HG02938 (cell line): ENCODE results near the gene C2CD4A.
"Not testable (repeated sequence)": the region's sequence is repeated elsewhere in the genome, so short reads cannot be mapped to it uniquely, and the experiment has no call there.

Source experiments
- ATAC-seq: cut with Tn5 transposase; IDR thresholded peaks from one replicate; pipeline ENCODE4 v1.9.1; 2021; ENCODE audit warnings: mild to moderate bottlenecking, moderate library complexity; ENCODE audit not compliant: unreplicated experiment

The C2CD4A gene, protein sequence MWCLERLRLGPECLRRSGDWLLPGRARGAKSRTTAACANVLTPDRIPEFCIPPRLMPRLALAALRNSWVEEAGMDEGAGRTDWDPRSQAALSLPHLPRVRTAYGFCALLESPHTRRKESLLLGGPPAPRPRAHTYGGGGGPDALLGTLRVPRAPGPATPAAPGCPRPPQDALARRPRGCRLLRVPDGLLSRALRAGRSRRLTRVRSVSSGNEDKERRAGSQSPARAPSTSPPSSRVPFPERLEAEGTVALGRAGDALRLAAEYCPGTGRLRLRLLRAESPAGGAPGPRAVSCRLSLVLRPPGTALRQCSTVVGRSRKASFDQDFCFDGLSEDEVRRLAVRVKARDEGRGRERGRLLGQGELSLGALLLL

DNA sequence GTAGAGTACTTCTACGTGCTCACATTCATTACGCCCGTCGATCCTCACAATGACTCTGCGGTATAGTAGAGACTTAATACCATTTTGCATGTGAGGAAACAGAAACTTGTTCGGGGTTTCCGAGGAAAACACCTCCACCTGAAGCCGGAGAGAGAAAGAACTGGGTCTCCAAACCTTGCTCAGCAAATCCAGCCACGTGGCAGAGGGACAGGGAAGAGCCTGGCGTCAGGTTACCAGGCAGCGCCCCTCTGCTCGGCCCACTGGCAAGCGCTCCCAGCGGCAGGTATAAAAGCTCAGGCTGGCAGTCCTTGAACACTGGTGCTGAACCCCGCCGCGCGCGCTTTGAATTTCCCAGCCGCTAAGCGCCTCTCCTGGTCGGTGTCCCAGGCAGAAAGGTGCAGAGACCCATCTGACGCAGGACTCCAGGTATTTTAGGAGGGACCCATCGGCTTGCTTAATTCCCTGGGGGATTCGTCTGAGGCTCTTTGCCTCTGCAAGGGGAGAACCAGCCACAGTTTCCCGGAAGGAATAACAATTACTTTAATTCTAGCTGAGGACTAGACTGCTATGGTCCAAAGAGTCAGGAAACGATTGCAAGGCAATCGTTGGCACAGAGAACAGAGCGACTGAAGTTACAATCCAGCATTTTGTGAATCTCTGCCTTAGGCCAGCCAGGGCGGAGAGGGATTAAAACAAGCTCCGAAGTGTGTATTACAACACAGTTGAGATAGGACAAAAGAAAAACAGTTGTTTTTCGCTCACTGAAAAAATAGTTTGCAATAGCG lies at the start of gene C2CD4A:
C2CD4A (plus strand) TSS at position 315 of the 785 bp plus-strand sequence. CDS start 637 bp downstream, outside the sequence.
- peak; percentile 50 for ATAC-seq

DNA sequence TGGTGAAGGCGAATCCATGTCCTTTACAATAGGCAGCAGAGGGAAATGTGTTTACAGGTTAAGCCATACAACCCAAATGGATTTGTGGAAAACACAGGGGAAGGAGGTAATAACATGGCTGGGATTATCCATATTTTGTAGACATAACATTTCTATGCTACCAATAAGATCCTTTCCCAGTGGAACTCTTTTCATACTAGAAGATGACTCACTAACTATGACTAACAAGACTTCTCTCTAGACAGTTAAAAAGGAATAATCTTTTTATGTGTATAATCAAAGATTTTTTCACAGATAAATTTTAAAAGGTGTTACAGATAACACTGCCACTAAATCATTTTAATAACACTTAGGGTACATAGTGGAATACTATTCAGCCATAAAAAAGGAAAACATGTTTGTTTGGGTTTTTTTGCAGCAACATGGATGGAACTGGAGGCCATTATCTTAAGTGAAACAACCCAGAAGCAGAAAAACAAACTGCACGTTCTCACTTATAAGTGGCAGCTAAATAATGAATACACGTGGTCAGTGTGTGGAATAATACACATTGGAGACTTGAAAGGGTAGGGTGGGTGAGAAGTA lies 46.1 kb upstream of the C2CD4A start:
- no peak for ATAC-seq

DNA sequence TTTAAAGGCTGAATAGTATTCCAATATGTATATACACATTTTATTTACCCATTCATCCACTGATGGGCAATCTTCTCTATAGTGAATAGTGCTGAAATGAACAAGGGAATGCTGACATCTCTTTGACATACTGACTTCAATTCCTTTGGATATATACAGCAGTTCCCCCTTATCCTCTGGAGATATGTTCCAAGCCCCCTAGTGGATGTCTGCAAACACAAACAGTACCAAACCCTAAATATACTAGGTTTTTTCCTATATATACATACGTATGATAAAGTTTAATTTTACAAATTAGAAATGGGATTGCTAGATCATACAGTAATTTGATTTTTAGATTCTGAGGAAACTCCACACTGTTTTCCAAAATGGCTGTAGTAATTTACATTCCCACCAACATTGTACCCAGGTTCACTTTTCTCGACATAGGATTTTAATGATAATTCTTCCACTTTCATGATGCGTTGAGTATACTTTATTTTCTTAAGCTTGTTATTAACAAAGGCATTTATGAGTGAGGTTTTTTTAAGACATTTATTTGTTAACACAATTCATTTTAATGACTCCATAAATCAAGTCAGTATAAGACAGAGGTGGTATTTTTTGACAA lies 44.7 kb upstream of the C2CD4A start:
- no peak for ATAC-seq

DNA sequence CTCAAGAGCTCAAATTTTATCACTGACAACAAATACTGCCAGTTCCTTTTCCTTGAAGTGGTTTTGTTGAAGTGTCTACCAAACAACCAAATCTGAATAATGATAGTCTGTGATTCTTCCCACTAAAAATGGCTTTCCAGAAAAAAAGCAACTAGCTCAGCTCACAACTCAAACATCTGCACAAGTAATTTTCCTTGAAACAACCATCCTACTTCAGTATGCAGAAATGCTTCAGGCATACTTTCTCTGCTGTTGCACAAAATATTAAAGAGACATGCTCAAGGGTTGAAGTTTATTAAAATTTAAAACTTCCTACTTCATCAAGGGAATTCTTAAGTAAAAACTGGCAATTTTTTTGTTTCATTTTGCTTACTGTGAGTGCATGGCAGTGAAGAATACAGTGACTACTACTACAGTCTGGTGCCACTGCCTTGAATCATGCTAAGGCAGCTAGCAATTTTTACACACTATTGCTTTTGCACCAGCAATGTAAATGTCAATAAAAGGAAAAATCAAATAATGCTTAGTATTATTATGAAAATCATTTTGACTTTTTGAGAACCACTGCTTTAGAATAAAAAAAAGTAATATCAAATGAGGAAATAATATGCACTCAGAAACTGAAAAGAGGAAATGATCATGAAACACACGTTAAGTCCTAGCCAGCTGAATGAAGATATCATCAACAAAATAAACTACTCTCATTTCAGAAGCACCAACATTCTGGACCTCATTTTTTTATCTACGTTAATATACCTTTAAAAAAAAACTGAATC lies 40.1 kb upstream of the C2CD4A start:
- ATAC-seq: peak; percentile 69

DNA sequence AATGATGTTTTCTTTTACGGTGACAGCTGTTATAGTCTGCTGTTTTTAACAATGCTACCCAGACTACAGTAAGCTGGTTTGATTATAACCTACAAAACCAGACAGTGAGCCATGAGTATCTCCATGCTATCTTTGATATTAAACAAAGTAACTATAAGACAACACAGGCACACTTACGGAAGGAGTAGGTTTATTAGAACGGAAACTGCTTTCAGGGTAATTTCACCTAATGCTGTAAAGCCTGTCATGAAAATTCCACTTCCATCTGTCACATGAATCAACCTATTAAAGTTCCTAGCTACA lies 39.6 kb upstream of the C2CD4A start:
- peak; percentile 7 for ATAC-seq

DNA sequence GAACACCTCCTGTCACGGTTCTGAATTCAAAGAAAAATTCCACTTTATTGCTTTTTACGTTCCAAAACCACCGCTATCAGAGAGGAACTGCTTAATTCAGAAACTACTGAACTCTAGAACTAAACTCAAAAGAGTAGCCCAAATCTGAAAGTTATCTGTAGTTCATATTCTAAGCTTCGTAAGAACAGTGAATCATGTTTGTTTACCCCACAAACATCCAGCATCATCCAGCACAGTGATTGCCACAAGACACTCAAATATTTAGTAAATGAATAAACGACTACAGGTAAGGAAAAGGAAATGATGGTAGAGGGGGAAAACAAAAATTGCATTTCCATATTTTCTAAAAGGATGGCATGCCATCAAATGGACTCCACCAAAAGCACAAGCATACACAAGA lies 38.9 kb upstream of the C2CD4A start:
- no peak for ATAC-seq

DNA sequence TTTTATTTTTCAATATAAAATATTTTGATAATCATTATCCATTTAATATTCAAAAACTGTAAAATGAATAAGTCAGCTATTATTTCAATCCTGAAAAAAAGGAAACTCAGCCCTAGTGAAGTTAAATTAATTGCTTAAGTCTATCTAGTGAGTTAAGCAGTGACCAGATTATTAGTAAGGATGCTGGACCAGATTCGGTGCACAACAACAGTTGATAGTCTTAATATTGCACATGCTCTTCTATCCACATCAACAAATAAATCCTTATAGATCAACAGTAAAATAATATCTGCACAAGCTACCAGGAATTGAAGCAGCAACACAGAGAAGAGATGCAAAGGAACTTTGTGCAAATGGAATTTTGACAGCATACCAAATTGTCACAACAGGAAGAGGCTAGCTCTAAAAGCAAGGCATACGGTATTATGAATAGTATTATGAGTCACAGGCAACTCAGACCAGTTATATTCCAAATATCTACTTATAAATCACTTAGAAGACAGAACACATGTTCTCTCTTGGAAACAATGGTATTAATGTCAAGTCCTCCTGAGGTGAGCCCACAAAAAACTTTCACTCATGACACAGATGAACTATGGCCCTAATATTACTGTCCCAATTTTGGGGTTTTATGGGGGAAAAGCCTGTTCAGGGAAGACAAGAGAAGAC lies 31.4 kb upstream of the C2CD4A start:
- no peak for ATAC-seq

DNA sequence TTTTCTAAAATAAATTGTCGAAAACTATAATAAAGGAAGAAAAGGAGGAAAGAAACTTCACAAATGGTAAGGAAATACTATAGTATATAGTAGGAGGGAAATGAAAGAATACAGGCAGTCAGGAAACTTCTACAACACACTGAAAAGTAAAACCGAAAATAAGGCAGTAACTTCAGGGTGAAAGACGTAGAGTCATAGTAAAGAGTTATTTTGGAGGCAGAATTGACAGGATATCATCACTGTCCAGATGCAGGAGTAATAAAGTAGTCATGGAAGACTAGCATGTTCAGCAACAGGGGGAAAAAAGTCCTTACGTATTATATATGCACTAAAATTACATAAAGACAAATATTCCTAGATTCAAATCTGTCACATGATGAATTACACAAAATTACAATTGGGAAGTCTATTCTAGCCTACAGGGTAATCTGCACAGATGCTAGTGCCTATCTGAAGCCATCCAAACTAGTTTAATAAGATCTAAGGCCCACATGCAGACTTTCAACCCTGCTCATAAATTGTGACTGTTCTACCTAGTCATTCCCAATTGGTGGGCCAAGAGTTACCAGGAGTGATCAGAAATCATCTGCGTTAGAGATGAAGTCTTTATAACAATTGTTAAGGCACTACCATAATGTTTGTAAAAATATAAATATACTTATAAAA lies 20.6 kb upstream of the C2CD4A start:
- ATAC-seq: peak; percentile 62

DNA sequence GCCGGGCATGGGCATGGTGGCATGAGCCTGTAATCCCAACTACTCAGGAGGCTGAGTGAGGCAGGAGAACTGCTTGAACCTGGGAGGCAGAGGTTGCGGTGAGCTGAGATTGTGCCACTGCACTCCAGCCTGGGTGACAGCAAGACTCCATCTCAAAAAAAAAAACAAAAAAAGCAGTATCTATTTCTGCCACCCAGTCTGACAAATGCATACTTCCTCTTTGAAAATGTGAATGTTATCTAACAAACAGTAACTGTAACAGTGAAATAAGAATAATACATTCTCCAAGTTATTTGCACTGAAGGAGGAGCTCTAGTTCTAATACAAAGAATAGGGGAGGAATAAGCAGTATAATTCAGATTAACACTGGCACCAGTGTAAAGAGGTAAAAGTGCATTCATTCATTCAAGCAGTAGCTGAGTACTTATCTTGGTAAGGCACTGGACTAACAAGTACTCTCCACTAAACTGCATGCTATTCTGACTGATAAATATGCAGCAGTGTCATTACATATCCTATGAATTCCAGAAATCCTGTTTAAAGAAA lies 19.4 kb upstream of the C2CD4A start:
- ATAC-seq: no peak

DNA sequence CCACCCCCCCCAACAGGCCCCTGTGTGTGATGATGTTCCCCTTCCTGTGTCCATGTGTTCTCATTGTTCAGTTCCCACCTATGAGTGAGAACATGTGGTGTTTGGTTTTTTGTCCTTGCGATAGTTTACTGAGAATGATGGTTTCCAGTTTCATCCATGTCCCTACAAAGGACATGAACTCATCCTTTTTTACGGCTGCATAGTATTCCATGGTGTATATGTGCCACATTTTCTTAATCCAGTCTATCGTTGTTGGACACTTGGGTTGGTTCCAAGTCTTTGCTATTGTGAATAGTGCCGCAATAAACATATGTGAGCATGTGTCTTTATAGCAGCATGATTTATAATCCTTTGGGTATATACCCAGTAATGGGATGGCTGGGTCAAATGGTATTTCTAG lies 18.5 kb upstream of the C2CD4A start:
- ATAC-seq: not testable (repeated sequence)

DNA sequence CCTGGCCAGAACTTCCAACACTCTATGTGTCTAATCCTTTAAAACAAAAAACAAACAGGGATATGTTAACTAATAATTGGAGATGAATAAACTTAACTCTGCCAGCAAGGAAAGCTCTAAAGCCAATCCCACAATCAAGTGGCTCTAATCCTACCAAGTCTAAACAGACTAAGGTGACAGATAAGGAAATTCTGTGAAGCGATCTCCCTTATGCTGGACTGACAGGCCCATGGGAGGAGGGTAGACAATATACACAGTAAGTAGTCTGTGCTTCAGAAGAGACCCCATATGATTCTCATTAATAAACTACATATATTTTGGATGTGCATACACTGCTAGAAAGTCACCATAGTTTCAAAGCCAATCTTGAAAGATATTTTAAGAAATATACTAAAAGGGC lies 16.7 kb upstream of the C2CD4A start:
- no peak for ATAC-seq

DNA sequence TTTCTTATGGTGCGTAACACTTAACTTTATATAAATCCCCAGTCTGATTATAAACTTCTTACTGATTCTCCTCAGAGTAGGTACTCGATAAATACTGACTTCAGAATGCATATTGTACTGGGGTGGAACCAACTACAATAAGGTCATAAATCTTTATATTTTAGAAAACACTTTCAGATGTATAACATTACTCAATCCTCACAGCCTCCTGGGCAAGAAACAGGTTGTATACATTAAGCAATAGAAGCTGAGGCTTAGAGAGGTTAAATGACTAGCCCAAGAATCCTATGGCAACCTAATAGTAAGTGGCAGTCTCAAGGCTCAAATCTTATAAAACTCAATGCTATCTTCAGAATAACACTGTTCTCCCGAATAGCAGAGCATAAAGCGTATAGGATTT lies 15.6 kb upstream of the C2CD4A start:
- ATAC-seq: no peak

DNA sequence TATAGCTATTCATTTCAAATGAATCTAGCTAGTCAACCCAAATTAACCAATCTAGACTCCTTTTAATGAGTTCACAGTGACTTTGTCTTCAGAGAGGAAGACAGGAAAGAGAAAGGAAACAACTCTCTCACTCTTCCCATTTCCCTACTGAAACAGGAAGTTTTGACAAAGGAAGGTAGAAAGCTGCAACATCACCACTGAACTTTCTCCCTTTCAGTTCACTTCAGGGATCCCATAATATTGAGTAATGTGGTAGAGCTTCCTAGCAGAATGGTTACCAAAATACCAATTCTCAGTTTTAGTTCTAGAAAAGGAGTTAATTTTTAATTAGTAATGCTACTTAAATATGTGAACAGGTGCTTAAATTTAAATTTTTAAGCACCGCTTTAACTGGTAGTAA lies 14.1 kb upstream of the C2CD4A start:
- no peak for ATAC-seq

DNA sequence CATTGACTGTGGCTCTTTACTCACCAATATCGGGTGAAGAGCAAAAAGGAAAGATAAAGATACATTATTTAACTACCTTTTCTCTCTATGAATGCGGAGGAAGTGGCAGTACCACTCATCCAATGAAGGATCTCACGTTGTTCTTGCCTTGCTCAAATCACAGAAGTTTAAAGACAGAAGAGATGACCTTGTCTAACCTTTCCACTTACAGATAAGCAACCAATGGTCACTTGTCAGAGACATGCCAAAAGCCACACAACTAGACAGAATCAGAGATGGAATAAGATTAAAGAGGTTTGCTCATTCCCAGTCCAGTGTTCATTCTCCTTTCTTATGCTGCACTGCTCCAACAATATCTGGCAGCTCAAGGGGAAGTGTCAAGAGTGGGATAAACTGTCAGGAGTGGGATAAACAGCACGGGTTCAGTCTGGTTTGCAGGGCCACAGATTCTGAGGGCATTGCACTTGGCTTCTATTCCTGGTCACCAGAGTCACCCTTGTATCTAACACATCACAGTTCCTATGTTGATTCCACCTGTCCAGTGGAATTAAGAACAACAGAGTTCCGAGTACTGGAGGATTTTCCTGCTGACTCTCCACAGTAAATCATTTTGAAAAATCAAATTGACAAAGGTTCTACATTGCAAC lies 13.2 kb upstream of the C2CD4A start:
- no peak for ATAC-seq

DNA sequence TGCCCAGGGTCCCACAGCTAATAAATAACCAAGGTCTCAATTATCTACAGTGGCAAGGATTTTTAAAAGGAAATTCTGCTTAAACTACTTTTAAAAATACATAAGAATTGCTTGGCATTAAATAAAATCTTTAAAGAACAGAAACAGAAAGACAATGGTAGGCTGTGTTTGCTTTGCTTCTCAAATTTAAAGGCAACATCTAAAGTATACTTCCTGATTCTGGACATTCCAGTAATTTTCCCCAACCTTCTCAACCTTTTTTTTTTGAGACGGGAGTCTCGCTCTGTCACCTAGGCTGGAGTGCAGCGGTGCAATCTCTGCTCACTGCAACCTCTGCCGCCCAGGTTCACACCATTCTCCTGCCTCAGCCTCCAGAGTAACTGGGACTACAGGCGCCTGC lies 11.8 kb upstream of the C2CD4A start:
- no peak for ATAC-seq

DNA sequence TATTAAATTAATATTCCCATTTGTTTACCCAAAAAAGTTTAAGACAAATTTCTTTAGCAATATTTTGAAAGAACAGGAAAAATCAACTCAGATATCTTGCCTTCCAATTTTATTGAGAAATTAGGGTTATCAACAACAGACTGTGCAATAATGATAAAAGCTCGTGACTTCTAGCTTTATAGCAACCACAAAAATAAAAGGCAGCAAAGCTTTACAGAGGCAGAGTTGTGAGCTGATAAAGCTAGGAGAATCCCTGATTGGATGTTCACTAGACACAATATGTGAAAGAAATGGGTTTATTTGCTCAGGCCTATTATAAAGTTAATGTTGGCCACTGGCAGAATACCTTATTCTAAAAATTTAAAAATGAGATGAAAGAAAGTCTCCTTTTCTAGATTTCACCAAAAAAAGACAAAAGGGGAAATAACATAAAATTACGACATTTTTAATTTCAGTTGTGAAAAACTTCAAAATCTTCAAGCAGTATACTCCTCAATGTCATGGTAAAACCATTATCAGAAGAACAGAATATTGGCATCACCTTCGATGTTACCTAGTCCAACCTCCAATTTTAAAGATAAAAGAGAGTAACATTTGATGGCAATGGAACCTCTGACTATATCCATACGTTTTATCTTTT lies 9.3 kb upstream of the C2CD4A start:
- ATAC-seq: no peak

DNA sequence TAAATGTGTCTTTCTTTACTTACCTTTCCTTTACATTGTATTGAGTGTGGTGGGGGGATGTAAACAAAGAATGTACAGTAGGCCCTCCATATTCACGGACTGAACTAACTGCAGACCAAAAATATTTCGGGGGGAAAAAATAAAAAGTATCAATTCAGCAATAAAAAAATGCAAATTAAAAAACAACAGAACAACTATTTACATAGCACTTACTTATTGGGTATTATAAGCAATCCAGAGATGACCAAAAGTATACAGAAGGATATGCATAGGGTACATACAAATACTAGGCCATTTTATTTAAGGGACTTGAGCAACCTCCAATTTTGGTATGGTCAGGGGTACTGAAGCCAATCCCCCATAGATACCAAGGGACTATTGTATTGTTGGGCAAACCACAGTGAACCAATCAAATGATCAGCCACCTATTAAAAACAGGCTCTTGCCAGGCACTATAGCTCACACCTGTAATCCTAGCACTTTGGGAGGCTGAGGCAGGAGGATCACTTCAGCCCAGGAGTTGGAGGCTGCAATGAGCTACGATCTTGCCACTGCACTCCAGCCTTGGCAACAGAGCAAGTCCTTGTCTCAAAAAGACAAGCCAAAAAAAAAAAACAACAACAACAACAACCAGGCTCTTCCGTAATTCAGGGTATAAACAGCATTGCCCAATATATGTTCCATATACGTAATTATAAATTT lies 8.3 kb upstream of the C2CD4A start:
- ATAC-seq: no peak
